MM.1S (cell line): ENCODE measurements around the gene PCOLCE2.

ENCODE experiments used
- CTCF ChIP-seq: fragments of 300-600 bp; sonication (generic); IDR thresholded peaks from 2 replicates; pipeline ENCODE4 v1.5.1; 2016; ENCODE audit warnings: antibody characterized with exemption, low read length, mixed read lengths
- EZH2 ChIP-seq: fragments of 300-600 bp; sonication (generic); optimal IDR thresholded peaks from 2 replicates; pipeline ENCODE3; 2017; ENCODE audit warnings: low read depth, mild to moderate bottlenecking, antibody characterized with exemption, low read length, mixed read lengths
- EZH2phosphoT487 ChIP-seq: fragments of 300-600 bp; sonication (generic); IDR thresholded peaks from 2 replicates; pipeline ENCODE4 v1.6.1; 2018; ENCODE audit warnings: antibody characterized with exemption, low read length

- TF ChIP-seq CTCF (no peak), EZH2 (no peak), EZH2phosphoT487 (no peak)
Measured at GRCh38 chr3:142886021-142886420, 2.9 kb downstream of the PCOLCE2 start.
